ENCODE data around the gene HOXA11.

DNA sequence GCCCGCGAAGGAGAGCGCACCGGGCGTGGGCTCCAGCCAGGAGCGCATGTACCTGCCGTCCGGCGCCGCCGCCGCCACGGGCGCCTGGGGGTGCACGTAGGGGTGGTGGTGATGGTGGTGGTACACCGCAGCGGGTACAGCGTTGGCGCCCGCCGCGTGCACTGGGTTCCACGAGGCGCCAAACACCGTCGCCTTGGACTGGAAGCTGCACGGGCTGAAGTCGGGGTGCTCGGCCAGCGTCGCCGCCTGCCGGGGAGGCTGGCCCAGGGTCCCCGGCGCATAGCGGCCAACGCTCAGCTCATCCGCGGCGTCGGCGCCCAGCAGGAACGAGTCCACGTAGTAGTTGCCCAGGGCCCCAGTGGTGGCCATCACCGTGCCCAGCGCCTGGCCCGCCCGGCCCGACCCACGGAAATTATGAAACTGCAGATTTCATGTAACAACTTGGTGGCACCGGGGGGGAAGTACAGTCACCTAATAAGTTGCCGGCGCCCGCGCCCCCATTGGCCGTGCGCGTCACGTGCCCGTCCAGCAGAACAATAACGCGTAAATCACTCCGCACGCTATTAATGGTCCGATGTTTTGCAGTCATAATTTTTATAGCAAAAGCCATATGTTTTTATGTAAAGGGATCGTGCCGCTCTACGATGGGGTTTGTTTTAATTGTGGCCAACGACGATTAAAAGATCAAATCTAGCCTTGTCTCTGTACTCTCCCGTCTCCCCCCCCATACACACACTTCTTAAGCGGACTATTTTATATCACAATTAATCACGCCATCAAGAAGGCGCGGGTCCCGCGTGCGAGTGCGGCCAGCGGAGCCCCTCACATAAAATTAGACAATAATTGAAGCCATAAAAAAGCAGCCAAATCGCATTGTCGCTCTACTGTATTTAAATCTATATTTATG lies 19.7 kb downstream of the HOXA11 start, which contains the start of gene HOXA9:
- TF ChIP-seq, protein P1, sequence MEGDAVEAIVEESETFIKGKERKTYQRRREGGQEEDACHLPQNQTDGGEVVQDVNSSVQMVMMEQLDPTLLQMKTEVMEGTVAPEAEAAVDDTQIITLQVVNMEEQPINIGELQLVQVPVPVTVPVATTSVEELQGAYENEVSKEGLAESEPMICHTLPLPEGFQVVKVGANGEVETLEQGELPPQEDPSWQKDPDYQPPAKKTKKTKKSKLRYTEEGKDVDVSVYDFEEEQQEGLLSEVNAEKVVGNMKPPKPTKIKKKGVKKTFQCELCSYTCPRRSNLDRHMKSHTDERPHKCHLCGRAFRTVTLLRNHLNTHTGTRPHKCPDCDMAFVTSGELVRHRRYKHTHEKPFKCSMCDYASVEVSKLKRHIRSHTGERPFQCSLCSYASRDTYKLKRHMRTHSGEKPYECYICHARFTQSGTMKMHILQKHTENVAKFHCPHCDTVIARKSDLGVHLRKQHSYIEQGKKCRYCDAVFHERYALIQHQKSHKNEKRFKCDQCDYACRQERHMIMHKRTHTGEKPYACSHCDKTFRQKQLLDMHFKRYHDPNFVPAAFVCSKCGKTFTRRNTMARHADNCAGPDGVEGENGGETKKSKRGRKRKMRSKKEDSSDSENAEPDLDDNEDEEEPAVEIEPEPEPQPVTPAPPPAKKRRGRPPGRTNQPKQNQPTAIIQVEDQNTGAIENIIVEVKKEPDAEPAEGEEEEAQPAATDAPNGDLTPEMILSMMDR (IDR thresholded peaks at IDR 0.05), result no peak
- TF ChIP-seq FOXP1 (CRISPR knock-in tag; IDR thresholded peaks at IDR 0.05; ENCODE audit: borderline replicate concordance), result no peak
- TF ChIP-seq, protein P2, sequence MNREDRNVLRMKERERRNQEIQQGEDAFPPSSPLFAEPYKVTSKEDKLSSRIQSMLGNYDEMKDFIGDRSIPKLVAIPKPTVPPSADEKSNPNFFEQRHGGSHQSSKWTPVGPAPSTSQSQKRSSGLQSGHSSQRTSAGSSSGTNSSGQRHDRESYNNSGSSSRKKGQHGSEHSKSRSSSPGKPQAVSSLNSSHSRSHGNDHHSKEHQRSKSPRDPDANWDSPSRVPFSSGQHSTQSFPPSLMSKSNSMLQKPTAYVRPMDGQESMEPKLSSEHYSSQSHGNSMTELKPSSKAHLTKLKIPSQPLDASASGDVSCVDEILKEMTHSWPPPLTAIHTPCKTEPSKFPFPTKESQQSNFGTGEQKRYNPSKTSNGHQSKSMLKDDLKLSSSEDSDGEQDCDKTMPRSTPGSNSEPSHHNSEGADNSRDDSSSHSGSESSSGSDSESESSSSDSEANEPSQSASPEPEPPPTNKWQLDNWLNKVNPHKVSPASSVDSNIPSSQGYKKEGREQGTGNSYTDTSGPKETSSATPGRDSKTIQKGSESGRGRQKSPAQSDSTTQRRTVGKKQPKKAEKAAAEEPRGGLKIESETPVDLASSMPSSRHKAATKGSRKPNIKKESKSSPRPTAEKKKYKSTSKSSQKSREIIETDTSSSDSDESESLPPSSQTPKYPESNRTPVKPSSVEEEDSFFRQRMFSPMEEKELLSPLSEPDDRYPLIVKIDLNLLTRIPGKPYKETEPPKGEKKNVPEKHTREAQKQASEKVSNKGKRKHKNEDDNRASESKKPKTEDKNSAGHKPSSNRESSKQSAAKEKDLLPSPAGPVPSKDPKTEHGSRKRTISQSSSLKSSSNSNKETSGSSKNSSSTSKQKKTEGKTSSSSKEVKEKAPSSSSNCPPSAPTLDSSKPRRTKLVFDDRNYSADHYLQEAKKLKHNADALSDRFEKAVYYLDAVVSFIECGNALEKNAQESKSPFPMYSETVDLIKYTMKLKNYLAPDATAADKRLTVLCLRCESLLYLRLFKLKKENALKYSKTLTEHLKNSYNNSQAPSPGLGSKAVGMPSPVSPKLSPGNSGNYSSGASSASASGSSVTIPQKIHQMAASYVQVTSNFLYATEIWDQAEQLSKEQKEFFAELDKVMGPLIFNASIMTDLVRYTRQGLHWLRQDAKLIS (CRISPR knock-in tag; IDR thresholded peaks at IDR 0.05; ENCODE audit: borderline replicate concordance), result no peak
- TF ChIP-seq, protein P3, sequence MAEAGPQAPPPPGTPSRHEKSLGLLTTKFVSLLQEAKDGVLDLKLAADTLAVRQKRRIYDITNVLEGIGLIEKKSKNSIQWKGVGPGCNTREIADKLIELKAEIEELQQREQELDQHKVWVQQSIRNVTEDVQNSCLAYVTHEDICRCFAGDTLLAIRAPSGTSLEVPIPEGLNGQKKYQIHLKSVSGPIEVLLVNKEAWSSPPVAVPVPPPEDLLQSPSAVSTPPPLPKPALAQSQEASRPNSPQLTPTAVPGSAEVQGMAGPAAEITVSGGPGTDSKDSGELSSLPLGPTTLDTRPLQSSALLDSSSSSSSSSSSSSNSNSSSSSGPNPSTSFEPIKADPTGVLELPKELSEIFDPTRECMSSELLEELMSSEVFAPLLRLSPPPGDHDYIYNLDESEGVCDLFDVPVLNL (CRISPR knock-in tag; IDR thresholded peaks at IDR 0.05; ENCODE audit: borderline replicate concordance, low read depth), result no peak

Data from WTC11 (cell line).